Natural killer cell (primary cell): ENCODE data around the gene UBL5. TPM values are rescaled to one million over a fixed set of nuclear protein-coding genes. Genes with fewer than 3 reads are reported as not detected.

Experiments used
- ATAC-seq, 3 donors: fragments of 150-1000 bp in 2 of 3; fragments of 200-7000 bp in 1 of 3; cut with Tn5 transposase; 1 replicate in 1 of 3; 2 replicates in 2 of 3; pipeline ENCODE4 v1.10.0; 2021; ENCODE audit warnings: mild to moderate bottlenecking in 2 of 3, moderate library complexity in 2 of 3
- DNase-seq, 2 donors: peaks; one replicate each; pipeline versions ENCODE4 v3.0.0 to v3.0.0-alpha.2; 2013 to 2021; ENCODE audit warnings: mixed read lengths in 1 of 2
- H3K27ac ChIP-seq: one replicate; pipeline ENCODE4 v1.5.1; 2013; ENCODE audit warnings: mild to moderate bottlenecking, low read length
- H3K27me3 ChIP-seq: one replicate; pipeline ENCODE4 v1.6.1; 2013; ENCODE audit warnings: low read length; ENCODE audit not compliant: control insufficient read depth, insufficient read depth
- H3K36me3 ChIP-seq: one replicate; pipeline ENCODE4 v1.6.1; 2013; ENCODE audit warnings: low read length; ENCODE audit not compliant: control insufficient read depth, insufficient read depth
- H3K4me1 ChIP-seq: one replicate; pipeline ENCODE4 v1.6.1; 2013; ENCODE audit warnings: low read length; ENCODE audit not compliant: control insufficient read depth, insufficient read depth
- H3K4me3 ChIP-seq: one replicate; pipeline ENCODE4 v1.5.1; 2013; ENCODE audit warnings: low read length
- H3K9me3 ChIP-seq: one replicate; pipeline ENCODE4 v1.6.1; 2013; ENCODE audit warnings: low read length; ENCODE audit not compliant: control insufficient read depth, insufficient read depth
- H3K27ac Mint-ChIP-seq, 2 donors: one replicate each; pipeline ENCODE4 v1.8.0; 2022; ENCODE audit warnings: mild to moderate bottlenecking in 2 of 2, mixed read lengths in 2 of 2, moderate library complexity in 1 of 2
- H3K27me3 Mint-ChIP-seq, 2 donors: one replicate each; pipeline ENCODE4 v1.8.0; 2022; ENCODE audit warnings: low read depth in 2 of 2, mixed read lengths in 2 of 2
- H3K36me3 Mint-ChIP-seq: one replicate; pipeline ENCODE4 v1.8.0; 2022; ENCODE audit warnings: mixed read lengths
- H3K4me1 Mint-ChIP-seq, 2 donors: one replicate each; pipeline ENCODE4 v1.8.0; 2022; ENCODE audit warnings: mixed read lengths in 2 of 2
- H3K4me3 Mint-ChIP-seq: one replicate; pipeline ENCODE4 v1.8.0; 2022; ENCODE audit warnings: mild to moderate bottlenecking, moderate library complexity, mixed read lengths
- H3K9me3 Mint-ChIP-seq, 2 donors: one replicate each; pipeline ENCODE4 v1.8.0; 2022; ENCODE audit warnings: mixed read lengths in 2 of 2
- CTCF ChIP-seq: fragments of 200-600 bp; IDR thresholded peaks from one replicate; pipeline ENCODE4 v1.8.0; 2022; ENCODE audit warnings: antibody characterized with exemption
- WGBS: methylation state at CpG from one replicate; pipeline ENCODE4 v1.1.7; 2013; ENCODE audit warnings: missing lambda C conversion rate; ENCODE audit not compliant: insufficient coverage; 5-methylcytosine and 5-hydroxymethylcytosine counted together
- intact Hi-C: fragments of 100-400 bp; cut with micrococcal nuclease; formaldehyde crosslinking; loops from one replicate; pipeline ENCODE4 v1.14.2; 2022
- total RNA-seq, 4 donors: library from RNA; stranded (reverse); fragments of 120-200 nt in 1 of 4; gene quantifications; one replicate each; pipeline versions ENCODE4 v1.2.3 to v1.2.4, GENCODE V29; 2013 to 2022

Gene UBL5
- total RNA-seq, 3 donors from 2014 or later (not counting 1 experiment from before 2014, with no cell fraction given), result 193 to 239 (median 194) TPM

DNA sequence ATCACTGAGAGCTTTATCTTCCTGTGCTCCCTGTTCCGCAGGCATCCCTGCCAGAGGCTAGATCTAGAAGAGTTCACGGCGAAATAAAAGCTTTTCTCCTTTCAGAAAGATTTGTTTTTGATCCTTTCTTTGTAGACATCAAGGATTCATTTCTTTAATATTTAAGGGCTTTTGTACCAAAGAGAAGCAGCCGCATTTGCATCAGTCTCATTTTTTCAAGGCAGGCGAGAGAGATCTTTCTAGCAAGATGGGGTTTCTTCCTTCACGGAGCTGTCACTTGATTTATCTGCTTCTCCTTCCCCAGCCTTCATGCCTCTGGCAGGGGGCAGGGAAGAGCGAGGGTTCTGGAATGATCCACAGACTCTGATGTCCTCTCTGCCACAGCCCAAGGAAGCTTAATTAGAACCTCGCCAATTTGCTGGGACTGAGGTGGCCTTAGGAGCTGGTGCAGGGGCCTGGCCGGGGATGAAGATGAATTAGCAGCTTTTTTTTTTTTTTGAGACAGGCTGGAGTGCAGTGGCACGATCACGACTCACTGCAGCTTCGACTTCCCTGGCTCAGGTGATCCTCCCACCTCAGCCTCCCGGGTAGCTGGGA, 47.4 kb downstream of the UBL5 start:
- Mint-ChIP-seq H3K27me3 (no peaks in the 10 kb centered on the region), H3K4me1 (no peaks in the 10 kb centered on the region), H3K4me3 (no peak overlapping the region), H3K9me3 (no peaks in the 10 kb centered on the region), H3K27ac (no peak overlapping the region), H3K36me3 (no peaks in the 10 kb centered on the region)
- TF ChIP-seq CTCF, result no peak
- DNase-seq, result no peak
- no peaks in the 10 kb centered on the region for H3K36me3 ChIP-seq
- H3K27ac ChIP-seq, result no peak overlapping the region
- no peak for ATAC-seq
- intact Hi-C loops, result no loop called here
- H3K27me3 ChIP-seq, result peaks cover 2% of the 10 kb centered on the region
- no peaks in the 10 kb centered on the region for H3K4me1 ChIP-seq
- no peak overlapping the region for H3K4me3 ChIP-seq
- 72% methylated on average over 13 of the region's 13 CpGs for WGBS
- H3K9me3 ChIP-seq, result no peaks in the 10 kb centered on the region

DNA sequence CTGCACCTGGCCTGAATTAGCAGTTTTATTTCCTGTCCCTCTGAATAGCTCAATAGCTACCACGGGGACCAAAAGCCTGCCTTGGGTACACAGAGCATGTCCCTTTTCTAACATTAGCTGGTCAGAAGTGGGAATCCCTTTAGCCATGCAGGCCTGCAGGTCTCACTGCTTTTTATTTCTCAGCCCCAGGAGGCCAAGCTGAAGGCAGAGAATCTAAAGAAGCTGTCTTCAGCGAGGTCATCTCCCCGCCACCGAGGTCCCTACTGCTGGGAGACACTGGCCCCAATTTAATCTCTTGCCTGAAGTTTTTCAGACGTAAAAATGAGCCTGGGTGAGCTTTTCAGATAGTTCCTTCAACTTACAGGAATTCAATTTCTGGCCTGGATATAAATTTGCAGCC, 48.1 kb downstream of the UBL5 start:
- Mint-ChIP-seq H3K36me3 (no peaks in the 10 kb centered on the region), H3K27ac (no peak overlapping the region), H3K4me3 (no peak overlapping the region), H3K4me1 (no peaks in the 10 kb centered on the region), H3K27me3 (no peaks in the 10 kb centered on the region), H3K9me3 (no peaks in the 10 kb centered on the region)
- intact Hi-C loops, result no loop called here
- DNase-seq, result no peak
- Histone ChIP-seq H3K4me1 (no peaks in the 10 kb centered on the region), H3K27me3 (peaks cover 2% of the 10 kb centered on the region), H3K27ac (no peak overlapping the region), H3K9me3 (no peaks in the 10 kb centered on the region), H3K36me3 (no peaks in the 10 kb centered on the region), H3K4me3 (no peak overlapping the region)
- WGBS, result 79% methylated on average over 5 of the region's 5 CpGs
- TF ChIP-seq CTCF, result no peak
- no peak for ATAC-seq

DNA sequence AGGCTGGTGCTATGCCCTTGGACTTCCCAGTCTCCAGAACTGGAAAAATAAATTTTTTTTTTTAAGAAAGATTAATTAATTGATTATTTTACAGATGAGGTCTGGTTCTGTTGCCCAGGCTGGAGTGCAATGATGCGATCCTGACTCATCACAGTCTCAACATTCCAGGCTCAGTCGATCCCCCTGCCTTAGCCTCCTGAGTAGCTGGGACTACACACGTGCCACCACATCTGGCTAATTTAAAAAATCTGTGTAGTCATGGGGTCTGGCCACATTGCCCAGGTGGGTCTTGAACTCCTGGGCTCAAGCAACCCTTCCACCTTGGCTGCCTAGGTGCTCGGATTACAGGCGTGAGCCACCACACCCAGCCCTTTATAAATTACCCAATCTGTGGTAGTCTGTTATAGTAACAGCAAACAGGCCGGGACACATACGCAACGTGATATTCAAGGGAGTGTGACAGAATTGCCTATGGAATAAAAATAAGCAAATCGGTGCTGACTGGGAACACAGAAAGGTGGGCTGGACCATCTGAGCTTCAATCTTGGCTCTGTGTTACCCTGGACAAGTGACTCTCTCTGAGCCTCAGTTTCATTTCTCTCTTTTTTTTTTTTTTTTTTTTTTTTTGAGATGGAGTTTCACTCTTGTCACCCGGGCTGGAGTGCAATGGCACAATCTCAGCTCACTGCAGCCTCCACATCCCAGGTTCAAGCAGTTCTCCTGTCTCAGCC, 50.2 kb downstream of the UBL5 start:
- Mint-ChIP-seq H3K27me3 (no peaks in the 10 kb centered on the region), H3K27ac (no peak overlapping the region), H3K36me3 (no peaks in the 10 kb centered on the region), H3K4me3 (no peak overlapping the region), H3K4me1 (no peaks in the 10 kb centered on the region), H3K9me3 (no peaks in the 10 kb centered on the region)
- no peak for TF ChIP-seq CTCF
- H3K27ac ChIP-seq, result no peak overlapping the region
- DNase-seq, result no peak
- H3K9me3 ChIP-seq, result no peaks in the 10 kb centered on the region
- no peak for ATAC-seq
- intact Hi-C loops, result no loop called here
- no peak overlapping the region for H3K4me3 ChIP-seq
- peaks cover 2% of the 10 kb centered on the region for H3K27me3 ChIP-seq
- no peaks in the 10 kb centered on the region for H3K36me3 ChIP-seq
- no peaks in the 10 kb centered on the region for H3K4me1 ChIP-seq
- 93% methylated on average over 10 of the region's 10 CpGs for WGBS
